ENCODE results near the gene IFITM10.

The IFITM10 gene

GRCh38 chr11:1752907-1753228, 2.5 kb upstream of the IFITM10 start:
- DNase-seq (ENCODE audit: low read depth in 2 of 2): no peak

GRCh38 chr11:1751999-1752906, 1.9 kb upstream of the IFITM10 start:
- no peak for DNase-seq (ENCODE audit: low read depth in 2 of 2)

- DNase-seq (ENCODE audit: low read depth in 2 of 2): no peak
These were observed 1.1 kb upstream of the IFITM10 start for GRCh38 chr11:1751531-1751921.

GRCh38 chr11:1750840-1751530, 590 bp upstream of the IFITM10 start:
- DNase-seq (ENCODE audit: low read depth in 2 of 2): no peak

- no peak for DNase-seq (ENCODE audit: low read depth in 2 of 2)
These were observed 722 bp downstream of the IFITM10 start for GRCh38 chr11:1749395-1750351.

- no peak for DNase-seq (ENCODE audit: low read depth in 2 of 2)
These were observed 1.6 kb downstream of the IFITM10 start for GRCh38 chr11:1748636-1749394.

- no peak for DNase-seq (ENCODE audit: low read depth in 2 of 2)
These were observed 2.4 kb downstream of the IFITM10 start for GRCh38 chr11:1747753-1748635.

- no peak for DNase-seq (ENCODE audit: low read depth in 2 of 2)
These were observed 3.2 kb downstream of the IFITM10 start for GRCh38 chr11:1746956-1747752.

- DNase-seq (ENCODE audit: low read depth in 2 of 2): no peak
These were observed 3.9 kb downstream of the IFITM10 start for GRCh38 chr11:1746511-1746931.

GRCh38 chr11:1745701-1746320, 4.6 kb downstream of the IFITM10 start:
- no peak for DNase-seq (ENCODE audit: low read depth in 2 of 2)

GRCh38 chr11:1744891-1745700, 5.3 kb downstream of the IFITM10 start:
- DNase-seq (ENCODE audit: low read depth in 2 of 2): no peak

GRCh38 chr11:1744137-1744886, 6.1 kb downstream of the IFITM10 start:
- DNase-seq (ENCODE audit: low read depth in 2 of 2): no peak

GRCh38 chr11:1743585-1744136, 6.7 kb downstream of the IFITM10 start:
- no peak for DNase-seq (ENCODE audit: low read depth in 2 of 2)

- no peak for DNase-seq (ENCODE audit: low read depth in 2 of 2)
These were observed 7.4 kb downstream of the IFITM10 start for GRCh38 chr11:1742869-1743584.

GRCh38 chr11:1742371-1742770, 8.0 kb downstream of the IFITM10 start:
- no peak for DNase-seq (ENCODE audit: low read depth in 2 of 2)

GRCh38 chr11:1741741-1742140, 8.7 kb downstream of the IFITM10 start:
- no peak for DNase-seq (ENCODE audit: low read depth in 2 of 2)

All from stimulated activated CD8-positive, alpha-beta memory T cell treated with anti-CD3 and anti-CD28 coated beads, Interleukin-2, amount 100 ng/mL, for 1 hour (primary cell).